Testis (tissue), 2 donors: ENCODE data around the gene GAB3.

ENCODE experiments used
- CTCF ChIP-seq, 3 experiments: fragments of 450-650 bp in 2 of 3; fragments of 200-600 bp in 1 of 3; sonication (generic) in 1 of 3; IDR thresholded peaks; one replicate each; pipeline ENCODE4 v1.5.1; 2016 to 2019; ENCODE audit warnings: antibody characterized with exemption in 3 of 3, mild to moderate bottlenecking in 2 of 3, moderate library complexity in 1 of 3
- POLR2A ChIP-seq: fragments of 450-650 bp; IDR thresholded peaks from one replicate; pipeline ENCODE4 v1.6.1; 2017; ENCODE audit warnings: antibody characterized with exemption, mild to moderate bottlenecking, moderate library complexity

- TF ChIP-seq CTCF (IDR thresholded peaks at IDR 0.05) (no peak), POLR2A (no peak)
Observed at GRCh38 chrX:154720067-154720466, 30.8 kb downstream of the GAB3 start.
